GM12878 (cell line): ENCODE measurements around the gene MCM3.

Source experiments
- CHD2 ChIP-seq: IDR thresholded peaks from 2 replicates; pipeline ENCODE4 v1.6.1; 2011; ENCODE audit warnings: low read depth, low read length, improper control_type of control experiment, borderline replicate concordance
- CREM ChIP-seq: IDR thresholded peaks from 2 replicates; pipeline ENCODE4 v1.6.1; 2014; ENCODE audit warnings: antibody characterized with exemption, low read depth
- CTCF ChIP-seq, 3 experiments: IDR thresholded peaks in 2 of 3; conservative IDR thresholded peaks in 1 of 3; 2 replicates each; pipeline ENCODE4 v1.5.1; 2011; ENCODE audit warnings: low read depth in 3 of 3, low read length in 3 of 3, mild to moderate bottlenecking in 3 of 3, control low read depth in 2 of 3, moderate library complexity in 2 of 3, inconsistent platforms in 1 of 3, mixed read lengths in 1 of 3; ENCODE audit not compliant: control insufficient read depth in 2 of 3, insufficient read depth in 1 of 3; ENCODE audit errors: extremely low read depth in 1 of 3
- EP300 ChIP-seq, 2 experiments: fragments of 150-350 bp in 1 of 2; IDR thresholded peaks; 2 replicates each; pipeline ENCODE4 v1.6.1; 2011 to 2012; ENCODE audit warnings: low read depth in 2 of 2, low read length in 2 of 2, borderline replicate concordance in 1 of 2, improper control_type of control experiment in 1 of 2, inconsistent platforms in 1 of 2; ENCODE audit not compliant: control insufficient read depth in 1 of 2
- FOXM1 ChIP-seq: IDR thresholded peaks from 2 replicates; pipeline ENCODE4 v1.6.1; 2012; ENCODE audit warnings: low read depth, mild to moderate bottlenecking, inconsistent platforms, low read length, moderate library complexity
- GABPA ChIP-seq: IDR thresholded peaks from 2 replicates; pipeline ENCODE4 v1.6.1; 2014; ENCODE audit warnings: antibody characterized with exemption, low read depth, mild to moderate bottlenecking, inconsistent platforms
- MTA3 ChIP-seq: IDR thresholded peaks from 2 replicates; pipeline ENCODE4 v1.6.1; 2012; ENCODE audit warnings: low read length, inconsistent platforms, borderline replicate concordance
- NR2C2 ChIP-seq: IDR thresholded peaks from 2 replicates; pipeline ENCODE4 v1.6.1; 2011; ENCODE audit warnings: borderline replicate concordance, low read depth; ENCODE audit not compliant: control insufficient read depth, insufficient read length
- POLR2A ChIP-seq: IDR thresholded peaks from 2 replicates; pipeline ENCODE4 v1.6.1; 2011; ENCODE audit warnings: low read depth, mild to moderate bottlenecking, low read length
- RAD21 ChIP-seq: IDR thresholded peaks from 2 replicates; pipeline ENCODE4 v1.6.1; 2011; ENCODE audit warnings: mild to moderate bottlenecking, low read depth, low read length, moderate library complexity; ENCODE audit not compliant: insufficient read depth
- SREBF2 ChIP-seq: IDR thresholded peaks from 2 replicates; pipeline ENCODE4 v1.6.1; 2012; ENCODE audit warnings: mild to moderate bottlenecking, low read length
- STAT3 ChIP-seq: IDR thresholded peaks from 2 replicates; pipeline ENCODE4 v1.6.1; 2011; ENCODE audit warnings: low read depth, low read length, improper control_type of control experiment
- ZBTB40 ChIP-seq: fragments of 450-650 bp; IDR thresholded peaks from 2 replicates; pipeline ENCODE4 v1.6.1; 2016; ENCODE audit warnings: mild to moderate bottlenecking, moderate library complexity, borderline replicate concordance
- TF ChIP-seq, protein P1 (sequence below): IDR thresholded peaks from 2 replicates; pipeline ENCODE4 v1.6.1; 2012; ENCODE audit warnings: low read depth, low read length, improper control_type of control experiment

DNA sequence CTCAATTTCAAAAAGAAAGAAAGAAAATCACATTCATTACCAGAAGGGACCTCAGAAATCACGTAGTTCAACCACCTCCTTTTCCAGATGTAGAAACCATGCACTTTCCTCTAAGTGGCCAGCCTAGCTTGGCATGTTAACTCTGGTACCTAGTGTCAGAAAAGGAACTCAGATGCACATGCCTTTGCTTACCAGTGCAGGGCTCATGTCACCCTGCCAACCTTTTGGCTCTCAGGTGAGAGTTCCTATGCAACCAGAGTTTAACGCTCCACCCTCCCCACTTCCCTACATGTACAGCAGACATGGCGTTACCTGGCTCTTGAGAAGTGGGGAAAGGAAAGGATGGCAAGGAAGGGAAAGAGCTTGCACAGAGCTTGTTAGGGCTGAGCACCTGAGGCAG lies 23.9 kb downstream of the MCM3 start:
- TF ChIP-seq CTCF (IDR thresholded peaks at IDR 0.05 in 2 of 3, conservative IDR thresholded peaks at IDR 0.05 in 1 of 3; ENCODE audit: control insufficient read depth in 2 of 3, extremely low read depth in 1 of 3, insufficient read depth in 1 of 3, low read depth in 3 of 3, low read length in 3 of 3) (no peak), POLR2A (peak; percentile 37; the same call in 1 of the 2 replicates), CREM (no peak), NR2C2 (no peak), EP300 (IDR thresholded peaks at IDR 0.05; ENCODE audit: borderline replicate concordance in 1 of 2, control insufficient read depth in 1 of 2, low read depth in 2 of 2, low read length in 2 of 2) (no peak), GABPA (no peak), RAD21 (no peak), ZBTB40 (no peak), STAT3 (no peak), MTA3 (no peak), FOXM1 (no peak), CHD2 (no peak), SREBF2 (no peak)
- TF ChIP-seq, protein P1, sequence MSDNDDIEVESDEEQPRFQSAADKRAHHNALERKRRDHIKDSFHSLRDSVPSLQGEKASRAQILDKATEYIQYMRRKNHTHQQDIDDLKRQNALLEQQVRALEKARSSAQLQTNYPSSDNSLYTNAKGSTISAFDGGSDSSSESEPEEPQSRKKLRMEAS, result no peak
